Right lobe of liver (tissue), 6 donors: ENCODE data around the gene WDR93. TPM values are rescaled to one million over a fixed set of nuclear protein-coding genes. Genes with fewer than 3 reads are reported as not detected.

Experiments used
- ATAC-seq, 4 donors: fragments of 200-7000 bp; cut with Tn5 transposase; one replicate each; pipeline ENCODE4 v1.9.1; 2020; ENCODE audit warnings: mild to moderate bottlenecking in 4 of 4, moderate library complexity in 4 of 4
- DNase-seq, 3 donors: peaks; one replicate each; pipeline ENCODE4 v3.0.0-alpha.2; 2020
- H3K27ac ChIP-seq, 3 donors: fragments of 200-600 bp; one replicate each; pipeline ENCODE4 v1.8.0; 2022
- H3K27me3 ChIP-seq, 2 donors: fragments of 200-600 bp; one replicate each; pipeline ENCODE4 v1.8.0; 2022
- H3K36me3 ChIP-seq, 4 donors: fragments of 200-600 bp; sonication (generic) in 1 of 4; one replicate each; pipeline versions ENCODE4 v1.5.1 to v1.8.0; 2017 to 2022; ENCODE audit warnings: control low read depth in 1 of 4
- H3K4me1 ChIP-seq, 4 donors: fragments of 200-600 bp; sonication (generic) in 1 of 4; one replicate each; pipeline versions ENCODE4 v1.5.1 to v1.8.0; 2017 to 2022; ENCODE audit warnings: control low read depth in 1 of 4
- H3K4me3 ChIP-seq, 3 donors: fragments of 200-600 bp; one replicate each; pipeline ENCODE4 v1.8.0; 2022
- H3K9me3 ChIP-seq, 4 donors: fragments of 200-600 bp; sonication (generic) in 1 of 4; one replicate each; pipeline versions ENCODE4 v1.5.1 to v1.8.0; 2017 to 2022; ENCODE audit warnings: control low read depth in 1 of 4
- POLR2A ChIP-seq: fragments of 450-650 bp; IDR thresholded peaks from one replicate; pipeline ENCODE4 v1.6.1; 2017; ENCODE audit warnings: antibody characterized with exemption, mild to moderate bottlenecking
- WGBS: methylation state at CpG from one replicate; pipeline ENCODE4 v1.1.6; 2018; ENCODE audit warnings: low coverage, low lambda C conversion rate; ENCODE audit not compliant: insufficient coverage; ENCODE audit errors: missing lambda C conversion rate; 5-methylcytosine and 5-hydroxymethylcytosine counted together
- intact Hi-C, 2 donors: fragments of 100-400 bp; cut with DNase I; formaldehyde crosslinking; loops; one replicate each; pipeline versions ENCODE4 v1.11.2 to v1.14.1; 2022
- total RNA-seq, 6 experiments: library from RNA; depleted of rRNA in 2 of 6; stranded (reverse); fragments of >200 nt in 2 of 6; fragmentation: NEBNext Ultra II Directional in 3 of 6; extraction: Animal tissue kit (Norgen Biotek cat#: 25700) in 3 of 6; gene quantifications; one replicate each; pipeline versions ENCODE4 v1.1.0 to v1.2.4, GENCODE V29; 2016 to 2023
- TF ChIP-seq, protein P1 (sequence below), 4 donors: fragments of 200-600 bp in 3 of 4; fragments of 450-650 bp in 1 of 4; IDR thresholded peaks; one replicate each; pipeline versions ENCODE4 v1.5.1 to v1.8.0; 2016 to 2022; ENCODE audit warnings: antibody characterized with exemption in 4 of 4, mild to moderate bottlenecking in 2 of 4
- donor health status: DM: no; HTN: yes; CAD: no.
- donor health status: DM: no; HTN: no; CAD: no.
- donor health status: DM: no; HTN: no; CAD: no.
- donor health status: DM: no; HTN: yes; CAD: no.
- donor health status: DM: no; HTN: yes; CAD: no.

Gene WDR93
- total RNA-seq, 6 experiments from 2014 or later = not detected

DNA sequence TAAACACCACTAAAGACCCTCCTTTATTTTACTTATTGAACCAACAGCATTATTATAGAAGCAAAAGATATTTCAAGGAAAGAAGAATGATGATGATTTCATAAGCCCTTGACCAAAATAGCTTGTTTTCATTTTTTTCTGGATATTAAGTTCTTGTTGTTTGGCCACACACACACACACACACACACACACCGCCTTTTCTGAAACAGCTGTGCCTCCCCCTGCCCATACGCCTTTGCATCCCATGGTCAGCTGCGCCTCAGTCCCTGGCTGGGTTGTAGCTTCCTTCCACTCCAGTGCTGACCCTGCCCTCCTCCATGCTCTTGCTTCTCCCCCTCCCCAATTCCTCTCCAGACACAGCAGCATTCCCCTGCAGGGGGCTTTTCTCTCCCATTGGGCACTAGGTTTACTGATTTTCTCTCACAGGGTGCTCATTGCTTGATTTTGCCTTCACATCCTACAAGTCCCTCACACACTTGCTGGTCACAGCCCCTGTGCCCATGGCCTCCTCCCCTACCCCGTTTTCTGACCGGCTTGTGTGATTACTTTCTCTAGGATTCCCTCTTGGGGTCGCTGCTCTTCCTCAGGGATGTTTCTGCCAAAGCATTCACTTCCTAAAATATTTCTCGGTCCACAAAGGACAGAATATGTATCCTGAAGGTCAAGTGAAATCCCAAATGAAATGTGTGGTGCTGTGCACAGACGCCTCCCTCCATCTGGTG is 42.0 kb downstream of the WDR93 start:
- intact Hi-C loops = no loop called here
- Histone ChIP-seq H3K4me1 (no peaks in the 10 kb centered on the region), H3K27me3 (no peaks in the 10 kb centered on the region), H3K36me3 (no peaks in the 10 kb centered on the region), H3K9me3 (no peaks in the 10 kb centered on the region), H3K4me3 (no peak overlapping the region), H3K27ac (no peak overlapping the region)
- DNase-seq (no peak), ATAC-seq (no peak)
- TF ChIP-seq POLR2A = no peak
- TF ChIP-seq, protein P1, sequence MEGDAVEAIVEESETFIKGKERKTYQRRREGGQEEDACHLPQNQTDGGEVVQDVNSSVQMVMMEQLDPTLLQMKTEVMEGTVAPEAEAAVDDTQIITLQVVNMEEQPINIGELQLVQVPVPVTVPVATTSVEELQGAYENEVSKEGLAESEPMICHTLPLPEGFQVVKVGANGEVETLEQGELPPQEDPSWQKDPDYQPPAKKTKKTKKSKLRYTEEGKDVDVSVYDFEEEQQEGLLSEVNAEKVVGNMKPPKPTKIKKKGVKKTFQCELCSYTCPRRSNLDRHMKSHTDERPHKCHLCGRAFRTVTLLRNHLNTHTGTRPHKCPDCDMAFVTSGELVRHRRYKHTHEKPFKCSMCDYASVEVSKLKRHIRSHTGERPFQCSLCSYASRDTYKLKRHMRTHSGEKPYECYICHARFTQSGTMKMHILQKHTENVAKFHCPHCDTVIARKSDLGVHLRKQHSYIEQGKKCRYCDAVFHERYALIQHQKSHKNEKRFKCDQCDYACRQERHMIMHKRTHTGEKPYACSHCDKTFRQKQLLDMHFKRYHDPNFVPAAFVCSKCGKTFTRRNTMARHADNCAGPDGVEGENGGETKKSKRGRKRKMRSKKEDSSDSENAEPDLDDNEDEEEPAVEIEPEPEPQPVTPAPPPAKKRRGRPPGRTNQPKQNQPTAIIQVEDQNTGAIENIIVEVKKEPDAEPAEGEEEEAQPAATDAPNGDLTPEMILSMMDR (IDR thresholded peaks at IDR 0.05) = no peak
- 68% methylated on average over 8 of the region's 8 CpGs for WGBS

DNA sequence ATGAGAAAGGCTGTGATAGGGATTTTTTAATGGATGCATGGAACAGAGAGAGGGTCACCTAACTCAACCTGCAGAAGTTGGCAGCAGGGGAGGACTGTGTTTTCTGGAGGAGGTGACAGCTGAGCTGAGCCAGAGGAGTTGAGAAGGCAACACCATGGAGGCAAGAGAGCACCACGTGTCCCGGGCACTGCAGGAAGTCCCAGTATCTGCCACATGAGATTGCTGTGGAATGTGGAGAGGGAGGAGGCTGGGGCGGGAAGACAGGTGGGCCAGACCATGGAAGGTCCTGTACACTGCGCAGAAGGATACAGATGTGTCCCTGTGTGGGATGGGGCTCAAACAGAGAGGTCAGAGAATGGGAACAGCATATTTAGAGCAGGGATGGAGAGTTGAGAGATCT is 45.2 kb downstream of the WDR93 start:
- DNase-seq (no peak), ATAC-seq (no peak)
- intact Hi-C loops = no loop called here
- Histone ChIP-seq H3K36me3 (no peaks in the 10 kb centered on the region), H3K27me3 (no peaks in the 10 kb centered on the region), H3K4me1 (no peaks in the 10 kb centered on the region), H3K9me3 (no peaks in the 10 kb centered on the region), H3K27ac (no peak overlapping the region), H3K4me3 (no peak overlapping the region)
- TF ChIP-seq, protein P1 (IDR thresholded peaks at IDR 0.05) = no peak
- no peak for TF ChIP-seq POLR2A
- 65% methylated on average over 3 of the region's 4 CpGs for WGBS

- Histone ChIP-seq H3K4me3 (no peak overlapping the region), H3K27me3 (no peaks in the 10 kb centered on the region), H3K9me3 (no peaks in the 10 kb centered on the region), H3K4me1 (no peaks in the 10 kb centered on the region), H3K27ac (no peak overlapping the region), H3K36me3 (no peaks in the 10 kb centered on the region)
- DNase-seq (peak in 1 of 3 donors; percentile 57), ATAC-seq (peak; percentile 87 to 97 (median 94))
- 4% methylated on average over 3 of the region's 8 CpGs for WGBS
- TF ChIP-seq, protein P1 (IDR thresholded peaks at IDR 0.05) = peak; percentile 90 to 95 (median 92)
- no peak for TF ChIP-seq POLR2A
- intact Hi-C loops = loop anchor here (5.0 to 10.0 kb wide), 3 partner anchors 145 to 345 kb away; no protein-coding TSS in a partner anchor
These were observed 49.5 kb downstream of the WDR93 start for GRCh38 chr15:89740137-89740536.

DNA sequence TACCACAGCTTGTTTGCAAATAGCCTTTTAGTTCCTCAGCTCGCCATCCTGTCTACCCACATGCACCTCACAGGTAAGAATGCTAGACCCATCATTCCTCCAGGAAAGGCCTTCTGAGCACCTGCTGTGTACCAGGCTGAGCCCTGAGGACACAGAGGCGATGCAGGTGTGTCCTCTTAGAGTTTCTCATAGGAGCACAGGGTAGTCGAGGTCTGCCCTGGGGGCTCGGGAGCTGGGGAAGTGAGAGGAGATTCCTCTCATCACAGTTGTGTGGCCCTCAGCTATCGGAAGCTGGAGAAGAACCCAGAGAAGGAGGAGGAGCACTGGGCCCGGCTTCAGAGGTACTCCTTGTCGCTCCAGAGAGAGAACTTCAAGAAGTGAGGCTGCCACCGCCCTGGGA is 52.4 kb downstream of the WDR93 start:
- Histone ChIP-seq H3K4me1 (no peaks in the 10 kb centered on the region), H3K27me3 (no peaks in the 10 kb centered on the region), H3K27ac (no peak overlapping the region), H3K9me3 (no peaks in the 10 kb centered on the region), H3K4me3 (no peak overlapping the region), H3K36me3 (no peaks in the 10 kb centered on the region)
- no peak for TF ChIP-seq POLR2A
- TF ChIP-seq, protein P1 (IDR thresholded peaks at IDR 0.05) = no peak
- ATAC-seq (no peak), DNase-seq (no peak)
- 94% methylated on average over 2 of the region's 8 CpGs for WGBS
- intact Hi-C loops = loop anchor here (5.0 to 10.0 kb wide), 3 partner anchors 142 to 342 kb away; no protein-coding TSS in a partner anchor
